GM12892 (cell line): ENCODE measurements around the gene COMMD7.

ENCODE experiments used
- POLR2A ChIP-seq: IDR thresholded peaks from 2 replicates; pipeline ENCODE4 v1.6.1; 2011; ENCODE audit warnings: low read depth, low read length, control low read depth
- TAF1 ChIP-seq: IDR thresholded peaks from 2 replicates; pipeline ENCODE4 v1.6.1; 2011; ENCODE audit warnings: low read depth, mild to moderate bottlenecking, control low read depth, low read length, borderline replicate concordance

- TF ChIP-seq POLR2A (no peak), TAF1 (no peak)
Observed at GRCh38 chr20:32761417-32761830, 18.2 kb upstream of the COMMD7 start.
